ENCODE results near the gene TSPAN11.
"Not testable (repeated sequence)": the region's sequence is repeated elsewhere in the genome, so short reads cannot be mapped to it uniquely, and the experiment has no call there.

TSPAN11 gene

GRCh38 chr12:31021181-31021580, 94.6 kb downstream of the TSPAN11 start:
- no peak overlapping the region for H3K4me3 ChIP-seq (ENCODE audit: low read depth, low read length)
- no peak for TF ChIP-seq CTCF (IDR thresholded peaks at IDR 0.05; ENCODE audit: borderline replicate concordance, insufficient read depth, low read depth, low read length)

- TF ChIP-seq CTCF (IDR thresholded peaks at IDR 0.05; ENCODE audit: borderline replicate concordance, insufficient read depth, low read depth, low read length), result no peak
- H3K4me3 ChIP-seq (ENCODE audit: low read depth, low read length), result no peak overlapping the region
These were observed 95.4 kb downstream of the TSPAN11 start for GRCh38 chr12:31021809-31022494.

- no peak for TF ChIP-seq CTCF (IDR thresholded peaks at IDR 0.05; ENCODE audit: borderline replicate concordance, insufficient read depth, low read depth, low read length)
- no peak overlapping the region for H3K4me3 ChIP-seq (ENCODE audit: low read depth, low read length)
These were observed 96.8 kb downstream of the TSPAN11 start for GRCh38 chr12:31023271-31023724.

GRCh38 chr12:31026202-31026601, 99.7 kb downstream of the TSPAN11 start:
- no peak for TF ChIP-seq CTCF (IDR thresholded peaks at IDR 0.05; ENCODE audit: borderline replicate concordance, insufficient read depth, low read depth, low read length)
- H3K4me3 ChIP-seq (ENCODE audit: low read depth, low read length), result no peak overlapping the region

- not testable (repeated sequence) for H3K4me3 ChIP-seq (ENCODE audit: low read depth, low read length)
These were observed 100.5 kb downstream of the TSPAN11 start for GRCh38 chr12:31027006-31027405.

GRCh38 chr12:31029468-31029867, 102.9 kb downstream of the TSPAN11 start:
- no peak for TF ChIP-seq CTCF (IDR thresholded peaks at IDR 0.05; ENCODE audit: borderline replicate concordance, insufficient read depth, low read depth, low read length)

GRCh38 chr12:31029916-31030562, 103.5 kb downstream of the TSPAN11 start:
- no peak for TF ChIP-seq CTCF (IDR thresholded peaks at IDR 0.05; ENCODE audit: borderline replicate concordance, insufficient read depth, low read depth, low read length)
- no peak overlapping the region for H3K4me3 ChIP-seq (ENCODE audit: low read depth, low read length)

More at GRCh38 chr12:31029468-31029867, 102.9 kb downstream of the TSPAN11 start:
- no peak overlapping the region for H3K4me3 ChIP-seq (ENCODE audit: low read depth, low read length)
